HG02870 (cell line): Measurements from ENCODE around the gene COL11A1.
"Not testable (repeated sequence)": the region's sequence is repeated elsewhere in the genome, so short reads cannot be mapped to it uniquely, and the experiment has no call there.

Experiments
- ATAC-seq: cut with Tn5 transposase; IDR thresholded peaks from one replicate; pipeline ENCODE4 v1.9.1; 2021; ENCODE audit warnings: mild to moderate bottlenecking, moderate library complexity; ENCODE audit not compliant: unreplicated experiment

The COL11A1 gene

DNA sequence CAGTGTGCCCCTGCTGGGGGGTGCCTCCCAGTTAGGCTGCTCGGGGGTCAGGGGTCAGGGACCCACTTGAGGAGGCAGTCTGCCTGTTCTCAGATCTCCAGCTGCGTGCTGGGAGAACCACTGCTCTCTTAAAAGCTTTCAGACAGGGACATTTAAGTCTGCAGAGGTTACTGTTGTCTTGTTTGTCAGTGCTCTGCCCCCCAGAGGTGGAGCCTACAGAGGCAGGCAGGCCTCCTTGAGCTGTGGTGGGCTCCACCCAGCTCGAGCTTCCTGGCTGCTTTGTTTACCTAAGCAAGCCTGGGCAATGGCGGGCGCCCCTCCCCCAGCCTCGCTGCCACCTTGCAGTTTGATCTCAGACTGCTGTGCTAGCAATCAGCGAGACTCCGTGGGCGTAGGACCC lies 175.0 kb downstream of the COL11A1 start:
- not testable (repeated sequence) for ATAC-seq

DNA sequence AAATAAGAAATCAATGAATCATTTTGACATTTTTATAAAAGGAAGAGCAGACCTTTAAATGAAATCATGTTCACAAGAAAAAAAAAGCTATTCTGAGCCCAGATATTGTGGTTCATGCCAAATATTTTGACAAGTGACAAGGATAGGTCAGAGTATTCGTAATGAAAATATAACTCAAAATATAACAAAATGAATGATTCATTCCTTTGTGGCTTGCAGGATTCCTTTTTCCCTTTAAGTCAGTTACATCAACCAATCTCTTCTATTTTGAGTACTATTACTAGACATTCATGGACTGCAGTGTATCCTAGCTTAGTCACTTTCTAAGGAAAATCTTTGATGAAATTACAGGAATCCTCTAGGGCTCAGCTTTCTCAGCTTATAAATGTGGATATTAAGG lies 188.7 kb downstream of the COL11A1 start:
- ATAC-seq, result no peak

DNA sequence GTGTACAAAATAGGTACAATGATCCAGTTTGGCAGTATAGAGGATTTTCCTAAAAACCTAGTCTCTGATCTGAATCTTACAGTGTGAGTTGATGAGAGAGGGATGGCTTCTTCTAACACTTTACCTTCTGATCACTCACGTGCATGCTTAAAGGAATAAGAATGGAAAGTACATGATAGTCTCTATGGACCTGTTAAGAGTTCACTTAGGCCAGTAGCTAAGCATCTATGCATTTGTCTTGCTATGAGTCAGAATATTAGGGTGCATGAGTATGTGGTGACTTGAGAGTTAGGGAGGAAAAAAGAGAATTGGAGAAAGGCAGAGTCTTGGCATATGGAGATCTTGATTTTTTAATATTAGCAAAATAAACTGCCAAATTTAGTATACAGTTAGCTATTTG lies 206.3 kb downstream of the COL11A1 start:
- no peak for ATAC-seq

DNA sequence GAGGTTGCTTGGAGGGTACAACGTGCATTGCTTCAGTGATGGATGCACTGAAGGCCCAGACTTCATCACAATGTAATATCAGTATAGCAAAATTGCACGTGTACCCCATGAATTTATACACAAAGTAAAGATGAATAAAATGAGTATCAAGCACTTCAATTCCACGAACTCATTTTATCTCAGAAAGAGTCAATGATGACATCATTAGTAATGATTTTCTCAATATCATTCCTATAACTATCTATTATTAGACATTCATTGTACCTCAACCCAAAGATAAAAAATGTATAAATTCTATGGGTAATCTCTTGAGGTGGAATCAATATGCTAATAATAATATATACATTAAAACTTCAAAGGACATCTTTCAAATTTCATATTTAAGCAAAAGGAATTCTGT lies 208.4 kb downstream of the COL11A1 start:
- no peak for ATAC-seq

DNA sequence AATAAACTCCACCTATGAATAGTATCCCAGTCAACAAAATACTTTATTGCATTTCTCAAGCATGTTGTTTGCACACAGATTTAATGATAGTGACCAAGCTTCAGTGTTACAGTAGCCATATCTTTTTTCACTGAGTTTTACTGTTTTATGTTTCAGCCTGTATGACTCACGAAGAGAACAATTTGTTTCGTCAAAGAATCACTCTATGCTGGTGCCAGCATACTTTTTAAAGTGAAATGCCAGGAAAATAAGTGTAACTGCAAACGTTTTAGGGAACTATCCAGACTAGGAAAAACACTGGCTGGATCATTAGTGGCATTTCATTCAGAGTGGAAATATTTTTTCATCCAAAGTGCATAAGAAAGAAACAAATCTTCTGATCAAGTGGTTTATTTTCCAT lies 210.8 kb downstream of the COL11A1 start:
- no peak for ATAC-seq

DNA sequence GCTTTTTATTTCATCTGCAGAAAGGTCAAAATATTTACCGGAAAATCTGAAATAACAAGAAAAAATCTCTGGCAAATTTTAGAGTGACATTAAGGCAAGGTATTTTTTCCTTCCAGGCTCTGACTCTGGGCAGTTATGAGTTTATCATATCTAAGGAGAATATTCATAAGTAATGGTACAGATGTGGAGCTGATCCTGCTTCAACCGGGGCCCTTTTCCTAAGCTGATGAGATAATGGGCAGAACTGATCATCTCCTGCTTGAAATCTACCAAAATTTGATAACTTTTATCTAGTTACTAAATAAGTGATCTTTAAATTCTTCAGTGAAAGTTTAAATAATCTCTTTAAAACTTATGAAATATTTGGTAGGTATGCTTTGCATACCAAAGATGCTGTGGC lies 211.6 kb downstream of the COL11A1 start:
- no peak for ATAC-seq

DNA sequence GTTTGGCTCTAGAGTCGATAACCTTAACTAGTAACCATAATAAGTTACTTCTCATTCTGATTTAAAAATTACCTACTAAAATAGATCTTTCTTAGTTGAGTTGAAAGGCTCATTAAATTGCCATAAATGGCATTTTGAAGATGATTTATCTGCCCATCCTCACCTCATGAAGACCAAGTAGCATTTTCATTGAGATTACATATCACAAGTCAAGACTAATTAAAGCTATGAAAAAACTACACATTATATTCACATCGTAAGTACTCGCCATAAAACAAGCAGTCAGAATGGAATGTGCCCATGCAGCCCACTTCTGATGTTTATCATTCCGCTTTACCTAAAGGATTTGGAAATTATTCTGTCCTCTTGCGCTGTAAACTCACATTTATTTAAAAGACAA lies 212.0 kb downstream of the COL11A1 start:
- no peak for ATAC-seq

DNA sequence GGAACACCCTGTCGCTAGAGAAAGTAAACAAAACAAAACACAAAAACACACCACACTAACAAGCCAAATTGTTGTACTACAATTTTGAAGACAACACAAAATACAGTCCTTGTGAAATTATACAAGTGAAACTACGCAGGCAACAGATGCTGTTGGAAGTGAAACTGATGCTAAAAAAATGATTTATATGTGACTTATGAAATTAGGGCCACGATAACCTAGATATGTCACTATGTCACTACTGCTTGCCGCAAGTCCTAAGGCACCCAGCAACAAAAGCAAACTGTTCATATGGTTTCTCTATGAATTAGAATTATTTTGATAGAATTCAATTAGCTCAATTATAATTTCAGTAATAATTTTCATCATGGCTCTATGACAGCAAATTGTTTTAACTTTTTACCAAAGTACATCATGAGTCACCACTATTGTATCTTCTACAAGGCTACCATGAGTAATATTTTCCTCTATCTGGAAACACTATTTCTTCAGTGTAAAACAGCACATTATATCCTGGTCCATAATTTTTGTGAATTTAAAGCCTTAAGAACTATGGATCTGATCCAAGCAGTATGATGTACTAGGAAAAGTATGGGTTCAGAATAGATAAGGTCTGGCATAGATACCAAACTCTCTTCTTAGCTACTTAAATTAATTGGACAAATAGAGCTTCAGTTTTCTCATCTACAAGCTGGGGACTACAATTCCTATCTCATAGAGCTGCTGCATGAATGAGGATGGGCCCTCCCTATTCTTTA lies 216.3 kb downstream of the COL11A1 start:
- no peak for ATAC-seq

DNA sequence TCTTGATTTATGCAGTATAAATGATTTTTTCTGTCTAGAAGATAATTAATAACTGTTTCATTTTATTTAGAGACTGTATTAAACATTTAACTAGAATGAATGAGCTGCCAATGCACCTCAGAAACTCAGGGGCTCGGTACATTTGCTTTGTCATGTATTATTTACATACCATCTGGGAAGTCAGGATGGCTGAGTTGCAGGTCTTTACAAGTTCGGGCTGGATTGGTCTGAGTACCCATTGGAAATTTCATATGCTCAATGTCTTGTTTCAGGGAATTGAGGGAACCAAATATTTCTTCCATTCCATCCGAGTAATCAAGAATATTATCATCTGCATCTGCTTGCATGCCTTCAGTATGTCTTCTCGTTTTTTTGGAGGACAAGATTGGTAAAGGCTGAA lies 221.7 kb downstream of the COL11A1 start:
- ATAC-seq, result no peak

DNA sequence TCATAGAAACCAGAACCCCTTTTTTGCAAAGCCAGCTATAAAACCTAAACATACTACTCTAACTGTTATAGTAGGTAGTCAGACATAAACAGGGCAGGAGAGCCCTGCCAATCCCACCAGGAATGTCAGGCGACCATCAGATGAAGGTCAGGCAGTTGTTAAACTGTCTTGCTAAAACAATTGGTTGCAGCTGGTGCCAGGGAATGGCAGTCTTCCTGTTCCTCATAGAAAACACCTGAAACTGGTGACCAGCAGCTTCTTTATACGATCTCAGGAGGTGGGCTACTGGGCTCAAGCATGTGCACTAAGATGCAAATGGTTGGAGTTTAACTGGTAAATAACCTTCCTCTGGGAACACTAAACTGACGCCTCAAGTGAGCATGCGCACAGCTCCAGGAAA lies 224.1 kb downstream of the COL11A1 start:
- ATAC-seq, result no peak

DNA sequence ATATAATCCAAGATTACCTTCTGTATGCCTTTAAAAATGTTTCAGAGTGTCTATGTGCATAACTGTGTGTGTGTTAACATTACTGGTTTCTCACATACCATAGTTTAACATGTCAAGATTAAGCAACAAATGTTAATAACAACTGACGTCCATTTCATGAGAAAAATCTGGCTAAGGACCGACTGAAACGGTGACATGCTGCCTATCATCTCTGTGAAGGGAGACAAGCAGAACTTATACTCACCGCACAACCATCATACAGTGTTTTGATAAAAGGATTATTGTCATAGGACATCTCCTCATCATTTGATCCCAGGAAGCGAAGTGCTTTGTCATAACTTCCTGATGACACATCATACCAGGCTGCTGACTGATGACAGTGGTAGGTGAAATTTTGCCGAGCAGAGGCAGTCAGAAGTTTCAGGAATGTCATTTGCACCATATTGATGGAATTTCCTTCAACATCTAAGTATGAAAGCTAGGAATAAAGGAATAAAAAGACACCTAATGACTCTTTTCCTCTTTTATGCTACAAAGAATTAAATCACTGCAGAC lies 228.8 kb downstream of the COL11A1 start:
- no peak for ATAC-seq

DNA sequence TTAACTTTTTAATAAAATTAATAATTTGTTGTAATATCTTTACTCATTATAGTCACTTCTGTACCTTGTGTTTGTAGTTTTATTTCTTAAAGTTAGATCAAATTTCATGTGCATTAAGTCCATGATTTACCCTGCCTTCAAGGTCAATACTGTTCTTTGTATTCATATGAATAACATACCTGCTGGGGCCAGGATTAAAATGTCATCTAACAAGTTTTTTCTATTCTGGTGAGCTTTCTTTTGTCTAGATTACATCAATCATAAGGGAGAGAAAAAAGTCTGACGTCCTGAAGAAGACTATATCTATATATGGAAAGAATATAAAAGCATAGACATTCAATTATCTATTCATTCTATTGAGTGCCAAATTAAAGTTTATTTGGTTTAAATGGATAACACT lies 232.6 kb downstream of the COL11A1 start:
- ATAC-seq, result no peak

DNA sequence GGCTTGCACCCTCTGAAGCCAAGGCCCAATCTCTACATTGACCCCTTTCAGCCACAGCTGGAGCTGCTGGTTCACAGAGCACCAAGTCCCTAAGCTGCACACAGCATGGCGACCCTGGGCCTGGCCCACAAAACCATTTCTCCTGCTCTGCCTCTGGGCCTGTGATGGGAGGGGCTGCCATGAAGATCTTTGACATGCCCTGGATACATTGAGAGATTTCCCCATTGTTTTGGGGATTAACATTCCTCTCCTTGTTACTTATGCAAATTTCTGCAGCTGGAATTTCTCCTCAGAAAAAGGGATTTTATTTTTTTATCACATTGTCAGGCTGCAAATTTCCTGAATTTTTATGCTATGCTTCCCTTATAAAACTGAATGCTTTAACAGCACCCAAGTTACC lies 235.8 kb downstream of the COL11A1 start:
- ATAC-seq, result no peak

DNA sequence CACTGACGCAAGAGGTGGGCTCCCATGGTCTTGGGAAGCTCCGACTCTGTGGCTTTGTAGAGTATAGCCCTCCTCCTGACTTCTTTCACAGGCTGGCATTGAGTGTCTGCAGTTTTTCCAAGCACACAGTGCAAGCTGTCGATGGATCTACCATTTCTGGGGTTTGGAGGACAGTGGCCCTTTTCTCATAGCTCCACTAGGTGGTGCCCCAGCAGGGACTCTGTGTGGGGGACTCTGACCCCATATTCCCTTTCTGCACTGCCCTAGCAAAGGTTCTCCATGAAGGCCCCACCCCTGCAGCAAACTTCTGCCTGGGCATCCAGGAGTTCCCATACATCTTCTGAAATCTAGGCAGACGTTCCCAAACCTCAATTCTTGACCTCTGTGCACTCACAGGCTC lies 236.2 kb downstream of the COL11A1 start:
- ATAC-seq, result no peak

DNA sequence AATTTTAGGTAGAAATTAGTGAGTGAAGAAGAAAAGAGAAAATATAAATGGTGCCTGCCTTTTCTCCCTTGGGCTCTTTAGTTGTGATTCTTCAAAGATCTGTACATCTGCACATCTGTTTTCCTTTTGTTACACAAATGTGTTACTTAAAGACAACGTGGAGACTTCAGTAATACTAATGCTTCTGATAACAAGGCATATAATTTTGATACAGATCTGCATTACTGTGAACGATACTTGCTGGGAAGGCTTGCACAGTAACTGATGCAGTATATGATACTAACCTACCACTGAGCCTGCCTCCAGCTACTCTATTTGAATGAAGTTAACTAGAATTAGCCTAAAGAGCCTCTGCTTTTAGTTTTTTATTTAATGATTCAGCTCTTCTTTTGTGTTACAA lies 244.6 kb downstream of the COL11A1 start:
- ATAC-seq, result no peak

DNA sequence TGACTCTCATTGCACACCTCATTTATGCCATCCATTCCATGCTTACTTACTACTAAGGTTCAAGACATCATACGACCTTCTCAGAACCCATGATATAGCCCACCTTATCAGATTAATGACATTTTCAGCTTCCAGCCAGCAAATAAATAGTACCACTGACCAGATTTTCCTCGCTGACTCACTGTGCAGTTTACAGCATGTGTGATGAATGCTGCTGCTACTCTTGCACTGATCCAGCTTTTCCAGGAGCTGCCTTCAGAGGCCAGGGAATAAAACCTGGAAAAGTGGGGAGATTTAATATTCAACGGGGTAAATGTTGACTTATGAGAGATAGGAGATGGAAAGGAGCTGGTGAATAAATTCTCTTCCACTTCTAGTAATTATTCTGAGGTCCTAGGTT lies 247.1 kb downstream of the COL11A1 start:
- ATAC-seq, result no peak

DNA sequence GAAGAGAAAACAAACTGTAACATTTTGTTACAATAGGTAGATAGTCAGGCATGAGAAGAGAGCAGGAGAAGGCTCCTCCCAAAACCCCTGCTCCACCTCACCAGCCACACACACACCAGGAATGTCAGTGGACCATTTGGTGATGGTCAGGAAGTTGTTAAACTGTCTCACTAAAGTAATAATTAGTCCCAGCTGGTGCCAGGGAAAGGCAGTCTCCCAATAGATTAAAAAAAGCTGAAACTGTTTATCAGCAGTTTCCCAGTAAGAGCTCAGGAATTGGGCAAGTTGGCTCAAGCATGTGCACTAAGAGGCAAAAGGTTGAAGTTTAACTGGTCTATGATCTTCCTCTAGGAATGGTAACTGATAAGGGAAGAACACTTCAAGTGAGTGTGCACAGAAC lies 249.6 kb downstream of the COL11A1 start:
- no peak for ATAC-seq

DNA sequence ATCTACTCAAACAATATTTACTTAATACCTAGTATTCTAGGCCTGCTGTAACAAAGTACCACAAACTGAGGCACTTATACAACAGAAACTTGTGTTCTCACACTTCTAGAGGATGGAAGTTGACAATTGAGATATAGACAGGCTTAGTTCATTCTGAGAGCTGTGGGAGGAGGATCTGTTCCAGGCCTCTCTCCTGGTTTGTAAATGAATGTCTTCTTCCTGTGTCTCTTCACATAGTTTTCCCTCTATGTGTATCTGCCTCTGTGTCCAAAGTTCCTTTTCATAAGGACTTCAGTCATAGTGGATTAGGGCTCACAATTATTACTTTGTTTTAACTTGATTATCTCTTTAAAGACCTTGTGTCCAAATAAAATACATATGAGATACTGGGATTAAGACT lies 251.1 kb downstream of the COL11A1 start:
- ATAC-seq, result no peak

DNA sequence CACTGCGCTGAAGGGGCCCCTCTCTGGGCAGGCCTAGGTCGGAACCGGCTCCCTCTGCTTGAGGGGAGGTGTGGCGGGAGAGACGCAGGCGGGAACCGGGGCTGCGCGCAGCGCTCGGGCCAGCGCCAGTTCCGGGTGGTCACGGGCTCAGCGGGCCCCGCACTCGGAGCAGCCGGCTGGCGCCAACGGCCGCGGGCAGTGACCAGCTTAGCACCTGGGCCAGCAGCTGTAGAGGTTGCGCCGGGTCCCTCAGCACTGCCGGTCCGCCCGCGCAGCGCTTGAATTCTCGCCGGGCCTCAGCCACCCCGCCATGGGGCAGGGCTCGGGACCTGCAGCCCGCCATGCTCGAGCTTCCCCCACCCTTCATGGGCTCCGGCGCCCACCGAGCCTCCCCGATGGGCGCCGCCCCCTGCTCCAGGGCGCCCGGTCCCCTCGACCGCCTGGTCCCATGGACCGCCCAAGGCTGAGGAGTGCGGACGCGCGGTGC lies 254.6 kb downstream of the COL11A1 start:
- no peak for ATAC-seq

DNA sequence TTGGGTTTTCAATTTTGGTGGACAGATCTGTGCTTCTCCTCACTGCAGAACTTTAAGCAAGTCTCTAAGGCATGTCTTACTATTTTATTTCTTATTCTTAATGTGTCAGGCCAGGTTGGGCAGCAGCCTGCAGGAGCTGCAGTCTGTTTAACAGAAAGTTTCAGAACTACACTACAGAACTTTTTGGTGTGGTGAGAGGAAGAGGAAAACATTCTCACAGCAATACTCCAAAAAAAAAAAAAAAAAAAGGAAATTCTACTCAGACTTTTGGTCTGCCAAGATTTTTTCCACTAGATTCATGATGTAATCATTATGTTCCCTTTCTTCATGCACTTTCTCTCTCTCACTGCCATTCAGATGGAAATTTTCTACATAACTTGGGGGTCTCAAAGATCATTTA lies 255.2 kb downstream of the COL11A1 start:
- no peak for ATAC-seq

DNA sequence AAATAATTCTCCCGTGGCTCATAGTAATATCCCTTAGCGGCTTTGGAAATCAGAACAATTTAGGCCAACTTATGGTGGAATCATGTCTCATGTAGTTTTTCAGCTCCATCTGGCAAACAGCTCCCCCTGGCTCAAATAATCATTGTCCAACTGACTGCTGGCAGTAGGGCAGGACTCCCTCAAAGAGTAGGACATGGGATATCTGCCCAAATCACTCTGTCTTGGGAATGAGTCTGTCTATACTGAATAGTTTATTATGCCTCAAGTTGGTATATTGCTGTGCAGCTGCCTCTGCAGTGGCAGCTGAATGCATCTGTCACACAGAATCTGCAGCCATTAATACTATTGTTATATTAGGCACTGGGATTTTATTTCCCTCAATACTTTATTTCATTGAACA lies 255.7 kb downstream of the COL11A1 start:
- ATAC-seq, result no peak

DNA sequence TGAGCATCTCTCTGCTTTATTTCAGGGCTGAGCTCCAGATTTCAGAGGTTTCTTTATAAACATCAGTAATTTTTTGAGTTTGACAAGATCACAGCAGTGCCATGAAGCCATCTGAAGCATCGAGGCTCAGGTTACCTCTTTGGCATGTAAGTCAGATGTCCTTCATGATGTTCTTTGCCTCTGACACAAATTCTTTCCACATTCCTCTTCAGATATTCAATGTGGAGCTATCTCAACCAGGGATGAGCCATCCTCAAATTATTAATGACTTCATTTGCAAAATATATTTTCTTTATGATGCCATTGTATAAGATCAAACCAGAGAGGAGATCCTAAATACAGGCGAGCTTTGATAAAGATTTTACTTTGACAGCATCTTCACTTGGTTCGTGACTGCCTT lies 256.7 kb downstream of the COL11A1 start:
- ATAC-seq, result no peak

DNA sequence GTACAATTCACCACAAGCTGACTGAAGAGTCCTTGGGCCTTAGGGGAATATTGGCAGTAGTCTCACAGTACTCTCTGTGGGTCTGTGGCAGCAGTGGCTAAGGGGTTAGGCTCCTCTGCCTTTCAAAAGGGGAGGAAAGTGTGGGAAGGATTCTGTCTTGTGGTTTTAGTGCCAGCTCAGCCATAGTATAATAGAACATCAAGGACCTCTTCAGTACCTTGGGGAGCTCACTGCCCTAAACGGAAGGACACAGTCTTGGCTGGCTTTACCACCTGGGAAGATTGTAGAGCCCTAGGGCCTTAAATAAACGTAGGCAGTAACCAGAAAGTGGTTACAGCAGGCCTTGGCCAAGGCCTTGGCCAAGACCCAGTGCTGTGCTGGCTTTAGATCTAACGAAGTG lies 265.7 kb downstream of the COL11A1 start:
- ATAC-seq, result no peak
